ENCODE results near the gene BBIP1. TPM values are rescaled to one million over a fixed set of nuclear protein-coding genes. Genes with fewer than 3 reads are reported as not detected.

Gene BBIP1
- total and polyA plus RNA-seq, 9 of the 15 experiments (the other 6 are each of a cell fraction or from before 2014, with no cell fraction given), result 5.2 to 31.0 (median 19.4) TPM

DNA sequence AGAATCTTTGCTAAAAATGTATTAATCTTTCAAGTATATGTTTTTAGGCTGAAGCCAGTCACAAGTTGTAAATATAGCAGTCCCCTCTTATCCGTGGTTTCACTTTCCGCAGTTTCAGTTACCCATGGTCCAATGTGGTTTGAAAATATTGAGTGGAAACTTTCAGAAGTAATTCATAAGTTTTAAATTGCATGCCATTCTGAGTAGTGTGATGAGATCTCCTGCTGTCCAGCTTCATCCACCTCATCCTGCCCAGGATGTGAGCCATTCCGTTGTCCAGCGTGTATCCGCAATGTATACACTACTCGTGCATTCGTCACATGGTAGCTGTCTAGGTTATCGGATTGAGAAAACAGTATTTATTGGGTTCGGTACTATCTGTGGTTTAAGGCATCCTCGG is 35.1 kb downstream of the BBIP1 start (continued):
- TF ChIP-seq ATF1 (CRISPR knock-in tag; IDR thresholded peaks at IDR 0.05), result no peak
- peak; percentile 25; the same call in 1 of the 2 replicates for TF ChIP-seq ATF1 (tag; IDR thresholded peaks at IDR 0.05)
- no peak for TF ChIP-seq POLR2G (IDR thresholded peaks at IDR 0.05; ENCODE audit: low read depth, low read length)
- TF ChIP-seq RAD21 (CRISPR knock-in tag; conservative IDR thresholded peaks at IDR 0.05 in 1 of 2, IDR thresholded peaks at IDR 0.05 in 1 of 2), result no peak
- 0 out of 2 replicates have a peak, but pooled peaks have one; percentile 22 for TF ChIP-seq SMARCA4 (IDR thresholded peaks at IDR 0.05)
- TF ChIP-seq CBFA2T3 (IDR thresholded peaks at IDR 0.05), result peak; percentile 12; the same call in 1 of the 2 replicates
- TF ChIP-seq, protein P1, sequence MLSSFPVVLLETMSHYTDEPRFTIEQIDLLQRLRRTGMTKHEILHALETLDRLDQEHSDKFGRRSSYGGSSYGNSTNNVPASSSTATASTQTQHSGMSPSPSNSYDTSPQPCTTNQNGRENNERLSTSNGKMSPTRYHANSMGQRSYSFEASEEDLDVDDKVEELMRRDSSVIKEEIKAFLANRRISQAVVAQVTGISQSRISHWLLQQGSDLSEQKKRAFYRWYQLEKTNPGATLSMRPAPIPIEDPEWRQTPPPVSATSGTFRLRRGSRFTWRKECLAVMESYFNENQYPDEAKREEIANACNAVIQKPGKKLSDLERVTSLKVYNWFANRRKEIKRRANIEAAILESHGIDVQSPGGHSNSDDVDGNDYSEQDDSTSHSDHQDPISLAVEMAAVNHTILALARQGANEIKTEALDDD (IDR thresholded peaks at IDR 0.05), result peak; percentile 19; the same call in 1 of the 2 replicates
- TF ChIP-seq YY1 (IDR thresholded peaks at IDR 0.05; ENCODE audit: borderline replicate concordance in 1 of 3, control insufficient read depth in 1 of 3, extremely low read depth in 1 of 3, insufficient read depth in 3 of 3, insufficient read length in 1 of 3, insufficient replicate concordance in 2 of 3, low read depth in 1 of 3, low read length in 2 of 3), result no peak
- TF ChIP-seq, protein P2, sequence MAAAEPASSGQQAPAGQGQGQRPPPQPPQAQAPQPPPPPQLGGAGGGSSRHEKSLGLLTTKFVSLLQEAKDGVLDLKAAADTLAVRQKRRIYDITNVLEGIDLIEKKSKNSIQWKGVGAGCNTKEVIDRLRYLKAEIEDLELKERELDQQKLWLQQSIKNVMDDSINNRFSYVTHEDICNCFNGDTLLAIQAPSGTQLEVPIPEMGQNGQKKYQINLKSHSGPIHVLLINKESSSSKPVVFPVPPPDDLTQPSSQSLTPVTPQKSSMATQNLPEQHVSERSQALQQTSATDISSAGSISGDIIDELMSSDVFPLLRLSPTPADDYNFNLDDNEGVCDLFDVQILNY (CRISPR knock-in tag; IDR thresholded peaks at IDR 0.05), result no peak

DNA sequence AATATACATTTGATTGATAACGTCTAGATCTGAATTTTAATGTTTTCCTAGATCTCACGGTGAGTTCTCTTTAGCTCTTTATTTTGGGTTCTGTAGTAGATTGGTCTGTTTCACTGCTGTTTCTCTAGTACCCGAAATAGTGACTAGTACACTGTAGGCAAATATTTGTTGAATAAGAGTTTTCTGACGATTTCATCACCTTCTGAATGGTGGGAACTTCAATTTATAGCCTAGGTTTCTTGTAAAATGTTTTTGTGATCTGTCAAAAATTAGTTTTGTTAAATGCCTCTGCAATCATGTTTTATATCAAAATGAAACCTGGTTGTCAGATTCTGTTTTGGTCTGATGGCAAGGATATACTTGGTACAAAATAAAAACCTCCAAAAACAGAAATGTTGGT is 37.1 kb downstream of the BBIP1 start:
- DNase-seq (ENCODE audit: extremely low read depth in 1 of 4, low spot score in 3 of 4) (no peak), ATAC-seq (no peak), FAIRE-seq (no peak)
- ChIA-PET CTCF (ENCODE audit: low intra/inter-chr PET ratio) (no interaction called here), POLR2A (no interaction called here)
- in situ Hi-C loops (cut with MboI), result loop anchor here (25.0 kb wide), 1 partner anchor 270 kb away; no protein-coding TSS in a partner anchor
- no peaks in the 10 kb centered on the region for H3K79me2 ChIP-seq (ENCODE audit: control insufficient read depth, insufficient read depth, low read length)
- no peak overlapping the region for H3K4me2 ChIP-seq (ENCODE audit: insufficient read depth, low read length)
- H3K36me3 ChIP-seq (ENCODE audit: control insufficient read depth, insufficient read depth, low read length), result peaks cover 15% of the 10 kb centered on the region
- H3K9me3 ChIP-seq (replicated peaks; ENCODE audit: control insufficient read depth, insufficient read depth, low read depth, low read length), result no peaks in the 10 kb centered on the region
- H3K4me3 ChIP-seq, result no peak overlapping the region
- no peaks in the 10 kb centered on the region for H3K27me3 ChIP-seq (ENCODE audit: control insufficient read depth in 2 of 2, insufficient read depth in 2 of 2, low read length in 2 of 2)
- intact Hi-C loops (cut with micrococcal nuclease), result no loop called here
- no peak overlapping the region for H2AFZ ChIP-seq (ENCODE audit: low read depth, low read length)
- H3K4me1 ChIP-seq (replicated peaks in 1 of 2; ENCODE audit: control insufficient read depth in 2 of 2, insufficient read depth in 2 of 2, low read length in 2 of 2), result peaks cover 0 to 5% of the 10 kb centered on the region in 2 experiments; a peak in 3 of 5 replicates
- no peaks in the 10 kb centered on the region for H4K20me1 ChIP-seq (replicated peaks; ENCODE audit: control insufficient read depth, insufficient read depth, low read length)
- H3K9ac ChIP-seq (ENCODE audit: insufficient read depth in 1 of 2, low read depth in 2 of 2, low read length in 2 of 2), result no peak overlapping the region
- WGBS (ENCODE audit: insufficient coverage, low coverage, missing lambda C conversion rate), result 54% methylated on average over 4 of the region's 4 CpGs
- H3K9me1 ChIP-seq (ENCODE audit: control insufficient read depth, insufficient read depth, low read length), result no peaks in the 10 kb centered on the region
- H3K27ac ChIP-seq (ENCODE audit: extremely low read depth, low read depth, low read length), result no peak overlapping the region
- BruUV-seq (replicated peaks), result no TSS peak
- TF ChIP-seq HMG20B (CRISPR knock-in tag; IDR thresholded peaks at IDR 0.05) (no peak), RAD21 (CRISPR knock-in tag; conservative IDR thresholded peaks at IDR 0.05 in 1 of 2, IDR thresholded peaks at IDR 0.05 in 1 of 2) (no peak), ZNF589 (CRISPR knock-in tag; IDR thresholded peaks at IDR 0.05; ENCODE audit: low read depth) (0 out of 2 replicates have a peak, but pooled peaks have one; percentile 23), POLR2H (tag; IDR thresholded peaks at IDR 0.05; ENCODE audit: low read depth) (peak; percentile 50; the same call in 1 of the 2 replicates)

All from K562 (cell line).